HCT116 (cell line): ENCODE data around the gene NXN.

Source experiments
- CEBPB ChIP-seq: IDR thresholded peaks from 2 replicates; pipeline ENCODE4 v1.6.1; 2012; ENCODE audit warnings: low read depth
- POLR2A ChIP-seq: IDR thresholded peaks from 2 replicates; pipeline ENCODE4 v1.7.0; 2011; ENCODE audit warnings: borderline replicate concordance; ENCODE audit not compliant: insufficient read depth, insufficient read length; ENCODE audit errors: extremely low read depth
- POLR2AphosphoS5 ChIP-seq: IDR thresholded peaks from 2 replicates; pipeline ENCODE4 v1.6.1; 2011; ENCODE audit warnings: mild to moderate bottlenecking, low read depth, low read length, moderate library complexity
- TF ChIP-seq, protein P1 (sequence below), 3 experiments: fragments of 200-600 bp in 1 of 3; sonication (generic) in 1 of 3; IDR thresholded peaks in 2 of 3; conservative IDR thresholded peaks in 1 of 3; 2 replicates each; pipeline ENCODE4 v1.5.1; 2012 to 2017; ENCODE audit warnings: low read depth in 2 of 3, low read length in 2 of 3, antibody characterized with exemption in 1 of 3, borderline replicate concordance in 1 of 3, control low read depth in 1 of 3, mild to moderate bottlenecking in 1 of 3, mixed read lengths in 1 of 3, mixed run types in 1 of 3, moderate library complexity in 1 of 3; ENCODE audit not compliant: insufficient read depth in 1 of 3
- TF ChIP-seq, protein P2 (sequence below): IDR thresholded peaks from 2 replicates; pipeline ENCODE4 v1.6.1; 2012; ENCODE audit warnings: low read depth

DNA sequence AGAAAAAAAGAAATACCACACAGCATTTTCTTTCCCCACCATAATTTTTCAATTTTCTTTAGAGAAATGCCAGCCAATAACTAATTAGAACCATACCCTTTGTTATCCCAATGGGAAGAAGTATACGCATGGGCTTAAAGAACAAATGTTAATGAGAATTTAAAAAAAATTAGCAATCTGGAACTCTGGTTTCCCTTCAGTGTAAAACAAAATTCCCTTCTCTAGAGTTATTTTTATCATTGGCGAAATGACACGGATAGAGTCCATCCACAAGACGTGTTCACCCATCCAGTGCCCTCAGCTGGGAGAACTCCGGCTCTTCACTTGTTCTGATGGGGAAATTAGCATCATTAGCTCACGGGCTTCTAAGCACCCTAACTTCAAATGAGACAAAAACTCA is 3.3 kb downstream of the NXN start:
- TF ChIP-seq CEBPB (no peak), POLR2AphosphoS5 (no peak), POLR2A (no peak)
- TF ChIP-seq, protein P1, sequence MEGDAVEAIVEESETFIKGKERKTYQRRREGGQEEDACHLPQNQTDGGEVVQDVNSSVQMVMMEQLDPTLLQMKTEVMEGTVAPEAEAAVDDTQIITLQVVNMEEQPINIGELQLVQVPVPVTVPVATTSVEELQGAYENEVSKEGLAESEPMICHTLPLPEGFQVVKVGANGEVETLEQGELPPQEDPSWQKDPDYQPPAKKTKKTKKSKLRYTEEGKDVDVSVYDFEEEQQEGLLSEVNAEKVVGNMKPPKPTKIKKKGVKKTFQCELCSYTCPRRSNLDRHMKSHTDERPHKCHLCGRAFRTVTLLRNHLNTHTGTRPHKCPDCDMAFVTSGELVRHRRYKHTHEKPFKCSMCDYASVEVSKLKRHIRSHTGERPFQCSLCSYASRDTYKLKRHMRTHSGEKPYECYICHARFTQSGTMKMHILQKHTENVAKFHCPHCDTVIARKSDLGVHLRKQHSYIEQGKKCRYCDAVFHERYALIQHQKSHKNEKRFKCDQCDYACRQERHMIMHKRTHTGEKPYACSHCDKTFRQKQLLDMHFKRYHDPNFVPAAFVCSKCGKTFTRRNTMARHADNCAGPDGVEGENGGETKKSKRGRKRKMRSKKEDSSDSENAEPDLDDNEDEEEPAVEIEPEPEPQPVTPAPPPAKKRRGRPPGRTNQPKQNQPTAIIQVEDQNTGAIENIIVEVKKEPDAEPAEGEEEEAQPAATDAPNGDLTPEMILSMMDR (IDR thresholded peaks at IDR 0.05 in 2 of 3, conservative IDR thresholded peaks at IDR 0.05 in 1 of 3; ENCODE audit: borderline replicate concordance in 1 of 3, insufficient read depth in 1 of 3, low read depth in 2 of 3, low read length in 2 of 3), result no peak
- TF ChIP-seq, protein P2, sequence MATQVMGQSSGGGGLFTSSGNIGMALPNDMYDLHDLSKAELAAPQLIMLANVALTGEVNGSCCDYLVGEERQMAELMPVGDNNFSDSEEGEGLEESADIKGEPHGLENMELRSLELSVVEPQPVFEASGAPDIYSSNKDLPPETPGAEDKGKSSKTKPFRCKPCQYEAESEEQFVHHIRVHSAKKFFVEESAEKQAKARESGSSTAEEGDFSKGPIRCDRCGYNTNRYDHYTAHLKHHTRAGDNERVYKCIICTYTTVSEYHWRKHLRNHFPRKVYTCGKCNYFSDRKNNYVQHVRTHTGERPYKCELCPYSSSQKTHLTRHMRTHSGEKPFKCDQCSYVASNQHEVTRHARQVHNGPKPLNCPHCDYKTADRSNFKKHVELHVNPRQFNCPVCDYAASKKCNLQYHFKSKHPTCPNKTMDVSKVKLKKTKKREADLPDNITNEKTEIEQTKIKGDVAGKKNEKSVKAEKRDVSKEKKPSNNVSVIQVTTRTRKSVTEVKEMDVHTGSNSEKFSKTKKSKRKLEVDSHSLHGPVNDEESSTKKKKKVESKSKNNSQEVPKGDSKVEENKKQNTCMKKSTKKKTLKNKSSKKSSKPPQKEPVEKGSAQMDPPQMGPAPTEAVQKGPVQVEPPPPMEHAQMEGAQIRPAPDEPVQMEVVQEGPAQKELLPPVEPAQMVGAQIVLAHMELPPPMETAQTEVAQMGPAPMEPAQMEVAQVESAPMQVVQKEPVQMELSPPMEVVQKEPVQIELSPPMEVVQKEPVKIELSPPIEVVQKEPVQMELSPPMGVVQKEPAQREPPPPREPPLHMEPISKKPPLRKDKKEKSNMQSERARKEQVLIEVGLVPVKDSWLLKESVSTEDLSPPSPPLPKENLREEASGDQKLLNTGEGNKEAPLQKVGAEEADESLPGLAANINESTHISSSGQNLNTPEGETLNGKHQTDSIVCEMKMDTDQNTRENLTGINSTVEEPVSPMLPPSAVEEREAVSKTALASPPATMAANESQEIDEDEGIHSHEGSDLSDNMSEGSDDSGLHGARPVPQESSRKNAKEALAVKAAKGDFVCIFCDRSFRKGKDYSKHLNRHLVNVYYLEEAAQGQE, result no peak
